Breast epithelium (tissue), 3 donors: ENCODE measurements around the gene PHACTR3.

ENCODE experiments used
- CTCF ChIP-seq, 3 donors: fragments of 450-650 bp; IDR thresholded peaks; one replicate each; pipeline ENCODE4 v1.5.1; 2016 to 2017; ENCODE audit warnings: antibody characterized with exemption in 3 of 3, mild to moderate bottlenecking in 3 of 3, moderate library complexity in 3 of 3
- POLR2A ChIP-seq: fragments of 450-650 bp; IDR thresholded peaks from one replicate; pipeline ENCODE4 v1.6.1; 2016; ENCODE audit warnings: antibody characterized with exemption, mild to moderate bottlenecking, moderate library complexity

GRCh38 chr20:59780494-59781185, 176.3 kb downstream of the PHACTR3 start:
- TF ChIP-seq CTCF (IDR thresholded peaks at IDR 0.05) = no peak
- no peak for TF ChIP-seq POLR2A
